ENCODE measurements around the gene HDAC4.

Gene HDAC4

GRCh38 chr2:239135531-239135930 lies 265.3 kb downstream of the HDAC4 start:
- Histone ChIP-seq H3K4me3 (ENCODE audit: insufficient read length, low read depth) (no peak overlapping the region), H3K9ac (ENCODE audit: insufficient read length, low read depth) (no peak overlapping the region), H3K27me3 (ENCODE audit: insufficient read depth, insufficient read length) (no peaks in the 10 kb centered on the region), H3K4me1 (ENCODE audit: insufficient read depth, insufficient read length) (no peaks in the 10 kb centered on the region), H3K9me3 (ENCODE audit: insufficient read depth, low read length) (no peaks in the 10 kb centered on the region), H3K36me3 (ENCODE audit: insufficient read depth, insufficient read length, low read length) (peaks cover 59% of the 10 kb centered on the region)
- TF ChIP-seq SUZ12 (IDR thresholded peaks at IDR 0.05; ENCODE audit: extremely low read depth, insufficient read depth, insufficient read length) (no peak), YY1 (IDR thresholded peaks at IDR 0.05; ENCODE audit: insufficient read depth, insufficient read length) (no peak), ZNF274 (IDR thresholded peaks at IDR 0.05; ENCODE audit: low read depth, low read length) (no peak)
- no peak for DNase-seq (ENCODE audit: low read depth, low spot score)

DNA sequence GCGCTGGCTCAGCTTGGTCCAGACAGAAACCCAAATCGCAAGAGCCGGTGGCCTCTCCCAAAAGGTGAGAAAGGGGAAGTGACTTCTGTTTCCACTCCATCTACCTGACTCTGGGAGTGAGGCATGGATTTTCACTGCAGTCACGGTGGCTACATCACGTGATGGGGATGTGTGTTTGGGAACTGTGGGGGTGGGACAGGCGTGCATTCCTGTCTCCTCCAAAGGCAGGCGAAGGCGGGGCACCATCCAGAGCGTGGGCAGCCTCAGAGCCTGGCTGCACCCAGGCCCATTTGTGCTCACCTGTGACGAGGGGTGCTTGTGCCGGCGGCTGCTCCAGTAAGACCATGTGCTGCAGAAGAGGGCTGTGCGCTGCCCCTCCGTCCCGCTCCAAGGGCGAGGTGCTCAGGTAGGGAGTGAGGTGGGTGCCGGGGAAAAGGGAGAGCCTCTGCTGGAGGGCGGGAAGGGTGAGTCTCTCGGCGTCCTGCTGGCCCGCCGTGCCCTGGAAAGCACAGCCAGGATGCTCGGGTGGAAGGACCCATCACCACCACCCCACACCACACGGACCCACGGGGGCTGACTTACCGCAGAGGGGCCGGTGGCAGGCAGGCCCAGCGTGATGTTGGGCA lies 266.8 kb downstream of the HDAC4 start:
- no peak overlapping the region for H3K4me3 ChIP-seq (ENCODE audit: insufficient read length, low read depth)
- no peak for TF ChIP-seq ZNF274 (IDR thresholded peaks at IDR 0.05; ENCODE audit: low read depth, low read length)
- TF ChIP-seq YY1 (IDR thresholded peaks at IDR 0.05; ENCODE audit: insufficient read depth, insufficient read length) = no peak
- TF ChIP-seq SUZ12 (IDR thresholded peaks at IDR 0.05; ENCODE audit: extremely low read depth, insufficient read depth, insufficient read length) = no peak
- no peaks in the 10 kb centered on the region for H3K4me1 ChIP-seq (ENCODE audit: insufficient read depth, insufficient read length)
- no peaks in the 10 kb centered on the region for H3K27me3 ChIP-seq (ENCODE audit: insufficient read depth, insufficient read length)
- peaks cover 55% of the 10 kb centered on the region for H3K36me3 ChIP-seq (ENCODE audit: insufficient read depth, insufficient read length, low read length)
- H3K9me3 ChIP-seq (ENCODE audit: insufficient read depth, low read length) = no peaks in the 10 kb centered on the region
- no peak for DNase-seq (ENCODE audit: low read depth, low spot score)
- H3K9ac ChIP-seq (ENCODE audit: insufficient read length, low read depth) = no peak overlapping the region

GRCh38 chr2:239132786-239133185 lies 268.0 kb downstream of the HDAC4 start:
- no peak overlapping the region for H3K9ac ChIP-seq (ENCODE audit: insufficient read length, low read depth)
- no peak overlapping the region for H3K4me3 ChIP-seq (ENCODE audit: insufficient read length, low read depth)
- H3K27me3 ChIP-seq (ENCODE audit: insufficient read depth, insufficient read length) = no peaks in the 10 kb centered on the region
- no peaks in the 10 kb centered on the region for H3K9me3 ChIP-seq (ENCODE audit: insufficient read depth, low read length)
- no peak for DNase-seq (ENCODE audit: low read depth, low spot score)
- peaks cover 1% of the 10 kb centered on the region for H3K4me1 ChIP-seq (ENCODE audit: insufficient read depth, insufficient read length)
- TF ChIP-seq ZNF274 (IDR thresholded peaks at IDR 0.05; ENCODE audit: low read depth, low read length) (no peak), YY1 (IDR thresholded peaks at IDR 0.05; ENCODE audit: insufficient read depth, insufficient read length) (no peak), SUZ12 (IDR thresholded peaks at IDR 0.05; ENCODE audit: extremely low read depth, insufficient read depth, insufficient read length) (no peak)
- H3K36me3 ChIP-seq (ENCODE audit: insufficient read depth, insufficient read length, low read length) = peaks cover 57% of the 10 kb centered on the region

- Histone ChIP-seq H3K27me3 (ENCODE audit: insufficient read depth, insufficient read length) (no peaks in the 10 kb centered on the region), H3K4me1 (ENCODE audit: insufficient read depth, insufficient read length) (peaks cover 4% of the 10 kb centered on the region), H3K4me3 (ENCODE audit: insufficient read length, low read depth) (no peak overlapping the region), H3K9me3 (ENCODE audit: insufficient read depth, low read length) (no peaks in the 10 kb centered on the region), H3K36me3 (ENCODE audit: insufficient read depth, insufficient read length, low read length) (peaks cover 56% of the 10 kb centered on the region), H3K9ac (ENCODE audit: insufficient read length, low read depth) (no peak overlapping the region)
- no peak for DNase-seq (ENCODE audit: low read depth, low spot score)
- TF ChIP-seq SUZ12 (IDR thresholded peaks at IDR 0.05; ENCODE audit: extremely low read depth, insufficient read depth, insufficient read length) (no peak), ZNF274 (IDR thresholded peaks at IDR 0.05; ENCODE audit: low read depth, low read length) (no peak), YY1 (IDR thresholded peaks at IDR 0.05; ENCODE audit: insufficient read depth, insufficient read length) (no peak)
These were observed 268.6 kb downstream of the HDAC4 start for GRCh38 chr2:239132156-239132709.

DNA sequence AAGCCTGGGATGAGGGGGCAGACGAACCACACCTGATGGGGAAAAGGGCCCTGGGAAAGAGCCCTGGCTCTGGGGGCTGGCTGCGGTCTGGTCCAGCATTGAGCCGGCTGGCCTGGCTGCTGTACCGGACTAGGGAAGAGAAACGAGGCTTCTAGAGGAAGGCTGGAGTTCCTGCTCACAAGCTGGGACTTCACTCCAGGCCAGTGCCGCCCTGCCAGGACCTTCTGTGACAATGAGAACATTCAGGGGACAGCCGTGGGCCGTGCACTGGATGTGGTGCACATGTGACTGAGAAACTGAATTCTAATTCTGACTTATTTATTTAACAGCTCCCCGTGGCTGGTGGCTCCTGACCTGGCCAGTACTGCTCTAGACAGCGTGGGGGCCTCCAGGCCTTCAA lies 269.3 kb downstream of the HDAC4 start:
- H3K36me3 ChIP-seq (ENCODE audit: insufficient read depth, insufficient read length, low read length) = peaks cover 54% of the 10 kb centered on the region
- H3K4me3 ChIP-seq (ENCODE audit: insufficient read length, low read depth) = no peak overlapping the region
- DNase-seq (ENCODE audit: low read depth, low spot score) = no peak
- no peak for TF ChIP-seq YY1 (IDR thresholded peaks at IDR 0.05; ENCODE audit: insufficient read depth, insufficient read length)
- no peak for TF ChIP-seq SUZ12 (IDR thresholded peaks at IDR 0.05; ENCODE audit: extremely low read depth, insufficient read depth, insufficient read length)
- TF ChIP-seq ZNF274 (IDR thresholded peaks at IDR 0.05; ENCODE audit: low read depth, low read length) = no peak
- H3K9ac ChIP-seq (ENCODE audit: insufficient read length, low read depth) = no peak overlapping the region
- H3K27me3 ChIP-seq (ENCODE audit: insufficient read depth, insufficient read length) = no peaks in the 10 kb centered on the region
- H3K9me3 ChIP-seq (ENCODE audit: insufficient read depth, low read length) = no peaks in the 10 kb centered on the region
- H3K4me1 ChIP-seq (ENCODE audit: insufficient read depth, insufficient read length) = peaks cover 4% of the 10 kb centered on the region

DNA sequence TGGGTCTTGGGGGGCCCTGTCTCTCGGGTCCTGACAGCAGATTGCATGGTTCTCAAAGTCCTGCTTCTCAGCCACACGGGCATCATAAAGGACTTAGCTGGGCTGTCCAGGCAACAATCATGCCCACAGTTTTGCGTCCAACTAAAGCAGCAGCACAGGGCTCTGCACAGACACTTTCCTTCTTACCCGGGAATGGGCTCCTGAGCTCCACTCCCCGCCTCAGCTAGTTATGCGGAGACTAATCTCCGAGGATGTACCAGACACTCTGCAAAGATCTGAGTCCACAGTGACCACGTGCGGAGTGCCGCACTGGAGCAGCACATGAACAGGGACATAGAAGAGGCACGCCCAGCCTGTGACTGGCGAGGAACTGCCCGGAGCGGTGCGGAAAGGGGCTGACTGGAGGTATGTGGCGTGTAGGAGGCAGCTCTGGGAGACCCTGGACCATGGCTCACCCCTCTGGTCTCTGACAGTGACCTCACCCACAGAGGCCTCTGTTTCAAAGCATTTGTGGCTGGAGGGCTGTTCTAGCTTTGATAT lies 270.0 kb downstream of the HDAC4 start:
- Histone ChIP-seq H3K4me3 (ENCODE audit: insufficient read length, low read depth) (no peak overlapping the region), H3K4me1 (ENCODE audit: insufficient read depth, insufficient read length) (peaks cover 4% of the 10 kb centered on the region), H3K9ac (ENCODE audit: insufficient read length, low read depth) (no peak overlapping the region), H3K9me3 (ENCODE audit: insufficient read depth, low read length) (no peaks in the 10 kb centered on the region), H3K36me3 (ENCODE audit: insufficient read depth, insufficient read length, low read length) (peaks cover 55% of the 10 kb centered on the region), H3K27me3 (ENCODE audit: insufficient read depth, insufficient read length) (no peaks in the 10 kb centered on the region)
- DNase-seq (ENCODE audit: low read depth, low spot score) = no peak
- TF ChIP-seq ZNF274 (IDR thresholded peaks at IDR 0.05; ENCODE audit: low read depth, low read length) = no peak
- TF ChIP-seq SUZ12 (IDR thresholded peaks at IDR 0.05; ENCODE audit: extremely low read depth, insufficient read depth, insufficient read length) = no peak

- no peak for DNase-seq (ENCODE audit: low read depth, low spot score)
- Histone ChIP-seq H3K4me3 (ENCODE audit: insufficient read length, low read depth) (no peak overlapping the region), H3K27me3 (ENCODE audit: insufficient read depth, insufficient read length) (no peaks in the 10 kb centered on the region), H3K4me1 (ENCODE audit: insufficient read depth, insufficient read length) (peaks cover 4% of the 10 kb centered on the region), H3K9me3 (ENCODE audit: insufficient read depth, low read length) (no peaks in the 10 kb centered on the region), H3K9ac (ENCODE audit: insufficient read length, low read depth) (no peak overlapping the region), H3K36me3 (ENCODE audit: insufficient read depth, insufficient read length, low read length) (peaks cover 60% of the 10 kb centered on the region)
- no peak for TF ChIP-seq YY1 (IDR thresholded peaks at IDR 0.05; ENCODE audit: insufficient read depth, insufficient read length)
- no peak for TF ChIP-seq SUZ12 (IDR thresholded peaks at IDR 0.05; ENCODE audit: extremely low read depth, insufficient read depth, insufficient read length)
- TF ChIP-seq ZNF274 (IDR thresholded peaks at IDR 0.05; ENCODE audit: low read depth, low read length) = no peak
These were observed 270.8 kb downstream of the HDAC4 start for GRCh38 chr2:239130041-239130440.
